ENCODE results near the gene DNAH14.

Gene DNAH14

DNA sequence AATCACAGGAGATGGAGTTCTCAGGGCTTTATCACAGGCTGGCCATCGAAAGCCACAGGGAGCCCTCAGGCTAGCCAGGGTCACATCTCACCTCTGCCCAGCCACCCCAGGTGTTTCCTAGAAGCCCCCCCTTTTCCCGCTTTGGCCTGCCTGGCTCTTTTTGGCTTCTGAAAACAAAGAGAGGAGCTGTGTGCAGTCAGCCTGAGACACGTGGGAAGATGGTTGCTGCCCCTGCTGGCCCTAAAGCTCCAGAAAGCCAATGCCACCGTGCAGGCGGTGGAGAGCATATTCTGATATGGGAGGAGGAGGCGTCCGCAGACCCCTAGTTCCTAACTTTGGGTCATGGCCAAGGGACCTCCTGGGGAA is 517.1 kb downstream of the DNAH14 start:
- peak; percentile 21 for DNase-seq
- peak overlapping the region; percentile 82; the same call in 1 of the 2 replicates for H3K27ac ChIP-seq (ENCODE audit: low read length)
- H3K4me3 ChIP-seq (ENCODE audit: low read length): no peak overlapping the region
- H2AFZ ChIP-seq (ENCODE audit: low read length): no peak overlapping the region
- H3K9ac ChIP-seq (ENCODE audit: low read length): no peak overlapping the region
- no peaks in the 10 kb centered on the region for H4K20me1 ChIP-seq (ENCODE audit: insufficient read depth, low read length)
- H3K9me2 ChIP-seq (replicated peaks; ENCODE audit: insufficient read depth, low read length): no peaks in the 10 kb centered on the region
- no peaks in the 10 kb centered on the region for H3K36me3 ChIP-seq (replicated peaks; ENCODE audit: insufficient read depth, low read length)
- H3K4me2 ChIP-seq (ENCODE audit: low read depth, low read length): no peak overlapping the region
- no peaks in the 10 kb centered on the region for H3K9me3 ChIP-seq (replicated peaks; ENCODE audit: insufficient read depth, low read length)
- peaks cover 41% of the 10 kb centered on the region for H3F3A ChIP-seq (ENCODE audit: insufficient read depth, low read length)
- H3K79me2 ChIP-seq (ENCODE audit: low read length): no peaks in the 10 kb centered on the region
- no peaks in the 10 kb centered on the region for H3K27me3 ChIP-seq (replicated peaks; ENCODE audit: insufficient read depth, low read length)
- peaks cover 43% of the 10 kb centered on the region for H3K4me1 ChIP-seq (ENCODE audit: low read length)
- TF ChIP-seq CTCF (IDR thresholded peaks at IDR 0.05; ENCODE audit: low read length): no peak
- no peak for TF ChIP-seq EZH2 (optimal IDR thresholded peaks at IDR 0.05; ENCODE audit: low read depth, low read length)
- TF ChIP-seq EZH2phosphoT487 (IDR thresholded peaks at IDR 0.05; ENCODE audit: low read length): no peak

GRCh38 chr1:225446981-225447615 is 517.6 kb downstream of the DNAH14 start:
- H2AFZ ChIP-seq (ENCODE audit: low read length): no peak overlapping the region
- no peak overlapping the region for H3K27ac ChIP-seq (ENCODE audit: low read length)
- no peak overlapping the region for H3K4me2 ChIP-seq (ENCODE audit: low read depth, low read length)
- peaks cover 36% of the 10 kb centered on the region for H3F3A ChIP-seq (ENCODE audit: insufficient read depth, low read length)
- H3K4me3 ChIP-seq (ENCODE audit: low read length): no peak overlapping the region
- no peaks in the 10 kb centered on the region for H3K9me3 ChIP-seq (replicated peaks; ENCODE audit: insufficient read depth, low read length)
- no peaks in the 10 kb centered on the region for H3K27me3 ChIP-seq (replicated peaks; ENCODE audit: insufficient read depth, low read length)
- TF ChIP-seq CTCF (IDR thresholded peaks at IDR 0.05; ENCODE audit: low read length) (no peak), EZH2phosphoT487 (IDR thresholded peaks at IDR 0.05; ENCODE audit: low read length) (no peak), EZH2 (optimal IDR thresholded peaks at IDR 0.05; ENCODE audit: low read depth, low read length) (no peak)
- no peaks in the 10 kb centered on the region for H3K9me2 ChIP-seq (replicated peaks; ENCODE audit: insufficient read depth, low read length)
- peaks cover 40% of the 10 kb centered on the region for H3K4me1 ChIP-seq (ENCODE audit: low read length)
- H3K79me2 ChIP-seq (ENCODE audit: low read length): no peaks in the 10 kb centered on the region
- no peaks in the 10 kb centered on the region for H3K36me3 ChIP-seq (replicated peaks; ENCODE audit: insufficient read depth, low read length)
- no peaks in the 10 kb centered on the region for H4K20me1 ChIP-seq (ENCODE audit: insufficient read depth, low read length)
- DNase-seq: no peak
- no peak overlapping the region for H3K9ac ChIP-seq (ENCODE audit: low read length)

- Histone ChIP-seq H3K4me2 (ENCODE audit: low read depth, low read length) (no peak overlapping the region), H3K27me3 (replicated peaks; ENCODE audit: insufficient read depth, low read length) (no peaks in the 10 kb centered on the region), H3K9ac (ENCODE audit: low read length) (no peak overlapping the region), H3K27ac (ENCODE audit: low read length) (no peak overlapping the region), H3K9me2 (replicated peaks; ENCODE audit: insufficient read depth, low read length) (no peaks in the 10 kb centered on the region), H2AFZ (ENCODE audit: low read length) (no peak overlapping the region), H3F3A (ENCODE audit: insufficient read depth, low read length) (peaks cover 31% of the 10 kb centered on the region), H3K36me3 (replicated peaks; ENCODE audit: insufficient read depth, low read length) (no peaks in the 10 kb centered on the region), H3K79me2 (ENCODE audit: low read length) (no peaks in the 10 kb centered on the region), H4K20me1 (ENCODE audit: insufficient read depth, low read length) (no peaks in the 10 kb centered on the region), H3K4me1 (ENCODE audit: low read length) (peaks cover 36% of the 10 kb centered on the region), H3K9me3 (replicated peaks; ENCODE audit: insufficient read depth, low read length) (no peaks in the 10 kb centered on the region), H3K4me3 (ENCODE audit: low read length) (no peak overlapping the region)
- DNase-seq: no peak
- TF ChIP-seq EZH2 (optimal IDR thresholded peaks at IDR 0.05; ENCODE audit: low read depth, low read length) (no peak), EZH2phosphoT487 (IDR thresholded peaks at IDR 0.05; ENCODE audit: low read length) (no peak), CTCF (IDR thresholded peaks at IDR 0.05; ENCODE audit: low read length) (no peak)
Observed at GRCh38 chr1:225447650-225448089, 518.2 kb downstream of the DNAH14 start.

Measured in MM.1S (cell line).